OCI-LY1 (cell line): ENCODE data around the gene USP10.
A peak's percentile ranks its signal among the peaks of the same experiment; 100 is the strongest.

Experiments used
- H2AFZ ChIP-seq: fragments of 200-600 bp; sonication (generic), shearing (Covaris generic); 2 replicates; pipeline ENCODE4 v1.6.0; 2014; ENCODE audit warnings: antibody characterized with exemption, mild to moderate bottlenecking, low read length
- H3F3A ChIP-seq: fragments of 200-600 bp; sonication (generic), shearing (Covaris generic); 2 replicates; pipeline ENCODE4 v1.6.0; 2014; ENCODE audit warnings: mild to moderate bottlenecking, antibody characterized with exemption, low read length, moderate library complexity; ENCODE audit not compliant: insufficient read depth
- H3K27ac ChIP-seq: fragments of 200-600 bp; sonication (generic); 2 replicates; pipeline ENCODE4 v1.5.1; 2014; ENCODE audit warnings: low read length, mixed run types, mild to moderate bottlenecking, low read depth; ENCODE audit not compliant: poor library complexity, severe bottlenecking
- H3K27me3 ChIP-seq: fragments of 200-600 bp; sonication (generic); 2 replicates; pipeline ENCODE4 v1.6.0; 2014; ENCODE audit warnings: antibody characterized with exemption, mild to moderate bottlenecking, low read length, moderate library complexity; ENCODE audit not compliant: insufficient read depth
- H3K36me3 ChIP-seq: fragments of 200-600 bp; sonication (generic); 2 replicates; pipeline ENCODE4 v1.6.1; 2014; ENCODE audit warnings: mild to moderate bottlenecking, antibody characterized with exemption, low read length, moderate library complexity, mixed read lengths; ENCODE audit not compliant: insufficient read depth
- H3K4me1 ChIP-seq: fragments of 200-600 bp; sonication (generic); 2 replicates; pipeline ENCODE4 v1.5.1; 2014; ENCODE audit warnings: mild to moderate bottlenecking, low read length, moderate library complexity; ENCODE audit not compliant: insufficient read depth, severe bottlenecking
- H3K4me2 ChIP-seq: fragments of 200-600 bp; sonication (generic), shearing (Covaris generic); 2 replicates; pipeline ENCODE4 v1.6.1; 2014; ENCODE audit warnings: low read length
- H3K4me3 ChIP-seq: fragments of 200-600 bp; sonication (generic); 2 replicates; pipeline ENCODE4 v1.5.1; 2014; ENCODE audit warnings: low read length, low read depth, mild to moderate bottlenecking, mixed read lengths; ENCODE audit not compliant: poor library complexity, severe bottlenecking
- H3K79me2 ChIP-seq: fragments of 200-600 bp; shearing (Covaris generic); 2 replicates; pipeline ENCODE4 v1.6.1; 2016; ENCODE audit warnings: mixed run types, low read length, mixed read lengths; ENCODE audit not compliant: insufficient read depth
- H3K9ac ChIP-seq: fragments of 200-600 bp; sonication (generic), shearing (Covaris generic); 2 replicates; pipeline ENCODE4 v1.6.1; 2014; ENCODE audit warnings: mild to moderate bottlenecking, low read length, mixed read lengths
- H3K9me2 ChIP-seq: fragments of 200-600 bp; sonication (generic), shearing (Covaris generic); 2 replicates; pipeline ENCODE4 v1.6.1; 2014; ENCODE audit warnings: low read depth, mild to moderate bottlenecking, low read length, mixed read lengths
- H3K9me3 ChIP-seq: fragments of 200-600 bp; shearing (Covaris generic); 2 replicates; pipeline ENCODE4 v1.6.1; 2014; ENCODE audit warnings: low read length, mixed read lengths
- H4K20me1 ChIP-seq: fragments of 200-600 bp; sonication (generic), shearing (Covaris generic); 2 replicates; pipeline ENCODE4 v1.6.0; 2016; ENCODE audit warnings: mild to moderate bottlenecking, low read length; ENCODE audit not compliant: insufficient read depth
- CTCF ChIP-seq: fragments of 200-600 bp; sonication (generic), shearing (Covaris generic); IDR thresholded peaks from 2 replicates; pipeline ENCODE4 v1.5.1; 2017; ENCODE audit warnings: mild to moderate bottlenecking, antibody characterized with exemption, low read length, moderate library complexity, mixed read lengths
- EZH2 ChIP-seq: fragments of 200-600 bp; sonication (generic), shearing (Covaris generic); IDR thresholded peaks from 2 replicates; pipeline ENCODE4 v1.8.0; 2017; ENCODE audit warnings: borderline replicate concordance, mixed run types, mild to moderate bottlenecking, antibody characterized with exemption, low read length, moderate library complexity, mixed read lengths

The USP10 gene

GRCh38 chr16:84751241-84751640 lies 51.4 kb downstream of the USP10 start:
- peaks cover 54% of the 10 kb centered on the region; the same call in 1 of the 2 replicates for H3K36me3 ChIP-seq
- TF ChIP-seq CTCF = no peak
- no peak for TF ChIP-seq EZH2
- H3K27ac ChIP-seq = peak overlapping the region; percentile 42
- H3K27me3 ChIP-seq = no peaks in the 10 kb centered on the region
- no peak overlapping the region for H3K4me2 ChIP-seq
- H3K79me2 ChIP-seq = peaks cover 50% of the 10 kb centered on the region
- no peak overlapping the region for H2AFZ ChIP-seq
- H3K4me1 ChIP-seq = peaks cover 34% of the 10 kb centered on the region
- no peaks in the 10 kb centered on the region for H4K20me1 ChIP-seq
- H3K9ac ChIP-seq = no peak overlapping the region
- no peaks in the 10 kb centered on the region for H3K9me3 ChIP-seq
- no peaks in the 10 kb centered on the region for H3K9me2 ChIP-seq
- H3F3A ChIP-seq = no peaks in the 10 kb centered on the region
- no peak overlapping the region for H3K4me3 ChIP-seq

DNA sequence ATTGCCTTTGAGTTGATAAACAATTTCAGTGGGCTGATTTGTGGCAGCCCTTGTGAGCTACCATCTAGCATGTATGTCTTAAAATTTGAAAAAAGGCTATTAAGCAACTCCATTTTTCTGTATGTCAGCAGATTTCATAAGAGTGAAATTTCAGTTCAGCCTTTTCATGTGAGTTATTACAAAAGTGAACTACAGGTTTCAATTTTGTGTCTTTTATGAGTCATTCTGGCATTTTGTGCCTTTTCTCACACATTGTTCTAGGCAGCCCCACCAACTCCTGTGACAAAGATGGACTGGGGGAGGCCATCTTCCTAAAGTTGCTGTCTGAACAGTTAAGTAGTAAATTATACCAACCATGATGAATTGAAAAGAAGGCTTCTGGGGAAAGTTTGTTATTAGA lies 52.1 kb downstream of the USP10 start:
- Histone ChIP-seq H4K20me1 (no peaks in the 10 kb centered on the region), H3K9ac (no peak overlapping the region), H3K27ac (no peak overlapping the region)

DNA sequence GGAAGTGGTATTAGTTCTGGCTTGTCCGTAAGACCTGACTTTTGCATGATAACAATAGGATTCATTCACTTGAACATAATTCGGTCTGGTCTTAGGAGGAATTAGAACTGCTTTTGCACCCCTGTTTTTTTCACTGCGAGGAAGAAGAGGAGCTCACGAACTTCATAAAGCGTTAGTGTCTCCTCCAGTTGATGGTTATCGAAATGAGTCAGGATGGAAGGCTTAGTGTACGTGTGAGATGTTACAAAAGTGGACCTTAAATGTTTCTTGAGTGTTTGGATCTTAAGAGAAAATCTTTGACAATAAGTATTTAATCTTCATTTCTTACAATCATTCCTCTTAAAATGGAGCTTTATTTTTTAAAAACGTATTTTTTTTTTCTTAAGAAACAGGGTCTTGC lies 52.8 kb downstream of the USP10 start:
- H3K4me2 ChIP-seq = no peak overlapping the region
- H3F3A ChIP-seq = no peaks in the 10 kb centered on the region
- H3K79me2 ChIP-seq = peaks cover 49% of the 10 kb centered on the region

More for the DNA sequence above, 52.1 kb downstream of the USP10 start:
- Histone ChIP-seq H3K36me3 (peaks cover 50% of the 10 kb centered on the region; the same call in 1 of the 2 replicates), H3K9me3 (no peaks in the 10 kb centered on the region), H2AFZ (no peak overlapping the region), H3K4me3 (no peak overlapping the region), H3K4me2 (no peak overlapping the region), H3K79me2 (peaks cover 51% of the 10 kb centered on the region), H3F3A (no peaks in the 10 kb centered on the region), H3K9me2 (no peaks in the 10 kb centered on the region), H3K4me1 (peaks cover 34% of the 10 kb centered on the region), H3K27me3 (no peaks in the 10 kb centered on the region)
- TF ChIP-seq CTCF (no peak), EZH2 (no peak)

More for the DNA sequence above, 52.8 kb downstream of the USP10 start:
- H3K9ac ChIP-seq = no peak overlapping the region
- no peaks in the 10 kb centered on the region for H3K9me2 ChIP-seq
- H3K4me3 ChIP-seq = no peak overlapping the region
- peaks cover 34% of the 10 kb centered on the region for H3K4me1 ChIP-seq
- no peak for TF ChIP-seq EZH2
- no peak for TF ChIP-seq CTCF
- no peak overlapping the region for H2AFZ ChIP-seq
- no peaks in the 10 kb centered on the region for H3K9me3 ChIP-seq
- no peaks in the 10 kb centered on the region for H3K27me3 ChIP-seq
- H4K20me1 ChIP-seq = no peaks in the 10 kb centered on the region
- H3K36me3 ChIP-seq = peaks cover 43% of the 10 kb centered on the region; the same call in 1 of the 2 replicates
- no peak overlapping the region for H3K27ac ChIP-seq
